Mesothelial cell of epicardium (in vitro differentiated cells): ENCODE data around the gene UBAP2L. TPM values are rescaled to one million over a fixed set of nuclear protein-coding genes. Genes with fewer than 3 reads are reported as not detected.

ENCODE experiments used
- DNase-seq, 2 experiments: peaks; one replicate each; pipeline ENCODE4 v3.0.0; 2021; ENCODE audit warnings: low spot score in 2 of 2; ENCODE audit not compliant: unreplicated experiment in 2 of 2
- H3K27ac Mint-ChIP-seq: 2 replicates; pipeline ENCODE4 v1.8.0; 2021; ENCODE audit warnings: mixed read lengths
- H3K27me3 Mint-ChIP-seq: 2 replicates; pipeline ENCODE4 v1.8.0; 2021; ENCODE audit warnings: low read depth, mixed read lengths
- H3K36me3 Mint-ChIP-seq: 2 replicates; pipeline ENCODE4 v1.8.0; 2021; ENCODE audit warnings: mixed read lengths
- H3K4me1 Mint-ChIP-seq: 2 replicates; pipeline ENCODE4 v1.8.0; 2021; ENCODE audit warnings: mixed read lengths
- H3K4me3 Mint-ChIP-seq: 2 replicates; pipeline ENCODE4 v1.8.0; 2021; ENCODE audit warnings: mild to moderate bottlenecking, moderate library complexity, mixed read lengths
- H3K9me3 Mint-ChIP-seq: 2 replicates; pipeline ENCODE4 v1.8.0; 2021; ENCODE audit warnings: mixed read lengths
- total RNA-seq: library from RNA; stranded (reverse); gene quantifications from 3 replicates; pipeline ENCODE4 v1.2.1, GENCODE V29; 2021
- TF ChIP-seq, protein P1 (sequence below): fragments of 200-600 bp; sonication (generic); IDR thresholded peaks from one replicate; pipeline ENCODE4 v1.5.0; 2021; ENCODE audit warnings: antibody characterized with exemption; ENCODE audit not compliant: unreplicated experiment

UBAP2L gene
- total RNA-seq, 1 donor from 2014 or later: 265 TPM

DNA sequence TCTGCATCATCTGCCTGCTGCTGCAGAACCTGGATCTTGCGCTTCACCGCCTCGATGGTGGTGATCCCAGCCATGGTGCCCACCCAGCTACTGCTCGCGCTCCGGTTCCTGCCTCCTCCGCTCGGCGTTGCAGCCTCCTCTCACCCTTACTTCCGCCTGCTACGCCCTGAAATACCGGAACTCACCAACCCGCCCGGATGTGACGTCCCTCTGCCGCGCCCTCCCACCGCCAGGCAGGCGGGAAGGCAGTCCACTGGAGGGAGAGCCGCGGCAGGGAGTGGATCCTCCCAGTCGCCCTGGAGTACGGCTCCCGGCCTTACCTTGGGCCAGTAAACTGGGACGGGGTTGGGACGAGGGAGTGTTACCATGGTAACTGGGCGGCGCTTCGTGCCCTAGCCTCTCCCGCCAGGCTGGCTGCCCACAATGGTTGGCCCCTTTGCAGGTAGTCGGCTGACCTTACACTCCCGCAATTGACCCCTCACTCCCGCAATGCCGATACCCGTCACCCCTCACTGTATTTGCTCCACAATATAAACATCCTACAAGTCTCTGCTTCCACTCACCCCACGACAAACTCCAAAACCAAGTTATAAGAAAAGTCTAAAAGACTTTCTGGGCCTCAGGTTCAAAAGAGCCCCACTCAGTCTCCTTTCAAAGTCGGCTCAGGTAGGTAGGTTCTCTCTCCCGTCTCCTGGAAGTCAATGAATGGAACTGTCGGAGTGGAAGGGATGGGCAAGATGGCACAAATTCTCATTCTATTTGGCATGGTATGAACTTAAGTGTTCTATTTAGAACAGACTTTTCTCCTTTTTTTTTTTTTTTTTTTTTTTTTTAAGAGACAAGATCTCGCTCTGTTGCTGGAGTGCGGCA is 37.5 kb upstream of the UBAP2L start:
- Mint-ChIP-seq H3K9me3 (no peaks in the 10 kb centered on the region), H3K4me3 (peak overlapping the region; percentile 100), H3K36me3 (no peaks in the 10 kb centered on the region), H3K27me3 (no peaks in the 10 kb centered on the region), H3K4me1 (peaks cover 45% of the 10 kb centered on the region), H3K27ac (peak overlapping the region; percentile 100)
- TF ChIP-seq, protein P1, sequence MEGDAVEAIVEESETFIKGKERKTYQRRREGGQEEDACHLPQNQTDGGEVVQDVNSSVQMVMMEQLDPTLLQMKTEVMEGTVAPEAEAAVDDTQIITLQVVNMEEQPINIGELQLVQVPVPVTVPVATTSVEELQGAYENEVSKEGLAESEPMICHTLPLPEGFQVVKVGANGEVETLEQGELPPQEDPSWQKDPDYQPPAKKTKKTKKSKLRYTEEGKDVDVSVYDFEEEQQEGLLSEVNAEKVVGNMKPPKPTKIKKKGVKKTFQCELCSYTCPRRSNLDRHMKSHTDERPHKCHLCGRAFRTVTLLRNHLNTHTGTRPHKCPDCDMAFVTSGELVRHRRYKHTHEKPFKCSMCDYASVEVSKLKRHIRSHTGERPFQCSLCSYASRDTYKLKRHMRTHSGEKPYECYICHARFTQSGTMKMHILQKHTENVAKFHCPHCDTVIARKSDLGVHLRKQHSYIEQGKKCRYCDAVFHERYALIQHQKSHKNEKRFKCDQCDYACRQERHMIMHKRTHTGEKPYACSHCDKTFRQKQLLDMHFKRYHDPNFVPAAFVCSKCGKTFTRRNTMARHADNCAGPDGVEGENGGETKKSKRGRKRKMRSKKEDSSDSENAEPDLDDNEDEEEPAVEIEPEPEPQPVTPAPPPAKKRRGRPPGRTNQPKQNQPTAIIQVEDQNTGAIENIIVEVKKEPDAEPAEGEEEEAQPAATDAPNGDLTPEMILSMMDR: no peak
- DNase-seq: peak; percentile 94 to 97

DNA sequence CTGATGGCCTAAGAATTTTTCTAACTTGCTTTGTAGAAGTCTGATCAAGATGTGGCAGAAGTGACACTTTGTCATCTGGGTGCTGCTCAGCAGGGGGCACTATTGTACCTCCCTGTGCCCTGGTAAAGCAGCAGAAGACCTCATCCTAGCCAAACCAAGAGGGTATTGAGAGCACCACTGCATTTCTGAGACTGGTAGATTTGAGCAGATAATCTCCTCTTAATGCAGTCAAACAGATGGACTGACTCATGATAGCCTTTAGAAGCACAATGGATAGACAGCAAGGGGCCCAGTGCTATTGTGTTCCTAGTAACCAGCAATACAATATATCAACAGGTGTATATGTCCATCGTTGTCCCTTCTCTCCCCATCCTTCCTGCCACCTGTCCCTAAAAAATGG is 34.6 kb upstream of the UBAP2L start:
- Mint-ChIP-seq H3K4me3 (no peak overlapping the region), H3K4me1 (peaks cover 19% of the 10 kb centered on the region), H3K9me3 (no peaks in the 10 kb centered on the region), H3K27me3 (no peaks in the 10 kb centered on the region), H3K27ac (no peak overlapping the region), H3K36me3 (no peaks in the 10 kb centered on the region)
- DNase-seq: peak in 1 of 2 experiments; percentile 47
- TF ChIP-seq, protein P1: no peak

DNA sequence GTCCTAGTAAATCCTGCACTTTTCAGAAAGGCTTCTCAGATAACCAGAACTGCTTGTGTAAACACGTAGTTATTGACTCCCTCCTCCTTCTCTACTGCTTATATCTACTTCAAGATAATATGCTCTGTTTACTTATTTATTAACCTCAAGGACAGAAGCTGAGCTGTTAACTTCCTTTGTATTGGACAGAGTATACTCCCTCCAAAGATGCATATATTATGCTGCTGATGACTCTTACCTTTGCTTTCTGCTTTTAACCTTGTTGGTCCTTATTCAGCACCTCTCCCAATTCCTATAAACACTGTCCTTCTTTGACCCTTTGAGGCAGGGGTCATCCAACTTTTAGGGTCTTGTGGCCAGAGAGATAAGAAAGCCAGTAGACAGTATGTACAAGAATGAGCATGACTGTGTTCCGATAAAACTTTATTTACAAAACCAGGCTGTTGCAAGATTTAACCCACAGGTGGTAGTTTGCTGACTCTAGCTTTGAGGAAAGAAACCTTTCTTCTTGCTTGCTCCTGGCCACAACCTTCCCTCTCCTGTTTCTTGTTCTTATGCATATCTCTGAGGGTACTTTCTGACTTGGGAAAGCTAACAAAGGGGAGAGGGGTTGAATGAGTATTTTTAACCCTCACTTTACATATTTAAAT is 33.8 kb upstream of the UBAP2L start:
- no peaks in the 10 kb centered on the region for H3K36me3 Mint-ChIP-seq
- TF ChIP-seq, protein P1: no peak
- H3K27ac Mint-ChIP-seq: no peak overlapping the region
- peaks cover 13% of the 10 kb centered on the region for H3K4me1 Mint-ChIP-seq
- no peaks in the 10 kb centered on the region for H3K9me3 Mint-ChIP-seq
- H3K27me3 Mint-ChIP-seq: peaks cover under 1% of the 10 kb centered on the region
- no peak for DNase-seq
- H3K4me3 Mint-ChIP-seq: no peak overlapping the region

DNA sequence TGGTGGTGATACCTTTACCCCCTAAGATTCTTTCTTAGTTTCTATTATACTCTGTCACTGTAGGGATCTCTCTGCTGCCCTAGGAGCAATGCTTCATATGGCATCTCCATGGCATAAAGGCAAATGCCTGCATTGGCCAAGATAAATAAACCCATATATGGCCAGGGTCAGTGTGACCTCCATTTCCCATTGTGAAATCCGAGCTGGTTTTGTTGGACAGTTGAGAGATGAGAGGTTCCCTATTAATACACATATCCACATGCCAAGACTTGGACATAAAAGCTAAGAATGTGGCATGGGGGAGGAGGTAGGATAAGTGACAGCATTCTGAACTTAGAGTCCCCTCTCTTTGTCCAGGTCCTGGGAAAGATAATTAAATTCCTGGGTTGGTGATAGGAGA is 30.2 kb upstream of the UBAP2L start:
- Mint-ChIP-seq H3K36me3 (no peaks in the 10 kb centered on the region), H3K4me3 (no peak overlapping the region), H3K27ac (no peak overlapping the region), H3K4me1 (peaks cover 12% of the 10 kb centered on the region), H3K9me3 (no peaks in the 10 kb centered on the region), H3K27me3 (peaks cover 9% of the 10 kb centered on the region)
- no peak for DNase-seq
- TF ChIP-seq, protein P1: no peak

DNA sequence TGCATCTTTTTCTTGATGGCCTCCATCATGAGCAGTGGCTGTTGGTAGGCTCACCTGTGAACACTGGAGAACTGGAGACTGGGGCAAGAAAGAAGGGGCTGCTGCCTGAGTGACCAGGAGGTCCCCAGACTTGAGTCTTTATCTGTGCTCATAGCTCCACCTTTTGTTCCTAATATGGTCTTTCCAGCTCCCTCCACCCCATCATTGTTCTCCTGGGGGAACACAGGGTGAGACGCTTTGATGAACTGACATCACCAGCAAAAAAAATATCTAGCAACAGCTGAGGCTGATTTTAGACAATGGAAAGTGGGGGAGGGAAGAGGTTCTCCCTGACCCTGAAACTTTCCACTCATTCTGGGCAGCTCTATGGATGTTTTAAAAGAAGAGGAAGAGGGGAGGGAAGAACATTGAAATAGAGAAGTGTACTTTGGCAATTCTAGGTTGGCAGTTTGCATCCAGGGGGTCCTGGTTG is 28.7 kb upstream of the UBAP2L start, which contains the start of gene TPM3:
Gene TPM3, minus strand, starts transcription at position 111 of the 472 bp plus-strand sequence. Its CDS starts 82 bp downstream, at position 29.
- no peak within 1 kb of the TSS for H3K27ac Mint-ChIP-seq

More for the DNA sequence above, 28.7 kb upstream of the UBAP2L start, which contains the start of gene TPM3:
- peaks cover 9% of the 10 kb centered on the region for H3K27me3 Mint-ChIP-seq
- DNase-seq: no peak
- H3K4me1 Mint-ChIP-seq: peaks cover 19% of the 10 kb centered on the region
- no peaks in the 10 kb centered on the region for H3K9me3 Mint-ChIP-seq
- TF ChIP-seq, protein P1: no peak
- no peaks in the 10 kb centered on the region for H3K36me3 Mint-ChIP-seq
- H3K4me3 Mint-ChIP-seq: peak within 1 kb of the TSS; percentile 9
